ENCODE measurements around the gene RBP4.
"Not testable (repeated sequence)": the region's sequence is repeated elsewhere in the genome, so short reads cannot be mapped to it uniquely, and the experiment has no call there.

RBP4 gene

GRCh38 chr10:93565446-93565845 is 35.6 kb downstream of the RBP4 start:
- no peak for DNase-seq

GRCh38 chr10:93560541-93560940 is 40.5 kb downstream of the RBP4 start:
- no peak for DNase-seq

GRCh38 chr10:93559490-93559889 is 41.5 kb downstream of the RBP4 start:
- DNase-seq = no peak

- peak; percentile 22 for DNase-seq
Observed at GRCh38 chr10:93554760-93555432, 46.1 kb downstream of the RBP4 start.

GRCh38 chr10:93554316-93554663 is 46.7 kb downstream of the RBP4 start:
- no peak for DNase-seq

DNA sequence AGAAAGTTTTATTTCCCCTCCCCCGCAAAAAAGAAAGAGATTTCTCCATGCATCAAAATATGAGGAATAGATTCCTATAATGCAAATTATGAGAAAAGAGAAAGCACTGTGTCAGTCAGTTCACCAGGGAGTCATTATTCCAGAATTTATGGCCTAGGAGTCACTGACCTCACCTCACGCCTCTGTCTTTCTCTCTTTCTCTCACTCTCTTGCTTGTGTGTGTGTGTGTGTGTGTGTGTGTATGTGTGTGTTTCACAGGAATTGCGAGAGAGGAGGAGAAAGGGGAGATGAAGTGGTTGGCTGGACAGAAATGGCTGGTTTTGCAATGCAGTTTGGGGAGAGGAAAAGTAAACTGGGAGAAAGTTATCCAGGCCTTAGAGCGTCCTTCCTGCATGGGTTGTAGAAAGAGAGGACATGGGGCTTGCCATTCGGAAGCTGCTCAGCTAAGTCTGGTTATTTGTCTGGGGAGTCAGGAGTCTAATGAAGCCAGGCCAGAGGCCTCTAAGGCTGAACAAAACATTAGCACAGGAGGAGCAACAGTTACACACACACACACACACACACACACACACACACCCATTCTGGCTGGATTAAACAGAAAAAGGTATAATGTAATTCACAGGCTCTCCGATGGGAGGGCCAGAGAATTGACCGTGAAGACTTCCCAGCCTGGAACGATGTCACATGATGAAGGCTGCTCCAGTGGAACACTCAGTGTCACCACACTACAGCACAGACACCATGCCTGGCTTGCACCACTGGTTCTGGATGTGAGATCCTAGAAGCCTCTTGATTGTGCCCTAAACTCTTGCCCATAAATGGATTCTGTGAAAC is 47.3 kb downstream of the RBP4 start:
- DNase-seq = no peak

DNA sequence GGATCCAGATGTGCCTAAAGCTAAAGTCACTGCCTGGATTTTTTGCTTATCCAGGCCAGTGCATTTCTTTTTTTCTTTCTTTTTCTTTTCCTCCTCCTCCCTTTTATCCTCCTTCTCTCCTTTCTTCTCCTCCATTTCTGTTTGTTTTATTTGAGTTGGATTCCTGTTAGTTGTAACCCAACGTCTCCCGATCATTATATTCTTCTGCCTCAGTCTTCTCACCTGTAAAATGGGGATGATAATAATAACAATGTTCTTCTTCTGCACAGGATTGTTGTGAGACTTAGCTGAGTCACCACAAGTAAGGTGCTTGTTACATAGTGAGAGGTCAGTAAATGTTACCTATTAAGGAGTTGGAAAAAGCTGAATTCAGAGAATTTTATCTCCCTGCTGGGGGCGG is 48.3 kb downstream of the RBP4 start:
- DNase-seq = no peak

DNA sequence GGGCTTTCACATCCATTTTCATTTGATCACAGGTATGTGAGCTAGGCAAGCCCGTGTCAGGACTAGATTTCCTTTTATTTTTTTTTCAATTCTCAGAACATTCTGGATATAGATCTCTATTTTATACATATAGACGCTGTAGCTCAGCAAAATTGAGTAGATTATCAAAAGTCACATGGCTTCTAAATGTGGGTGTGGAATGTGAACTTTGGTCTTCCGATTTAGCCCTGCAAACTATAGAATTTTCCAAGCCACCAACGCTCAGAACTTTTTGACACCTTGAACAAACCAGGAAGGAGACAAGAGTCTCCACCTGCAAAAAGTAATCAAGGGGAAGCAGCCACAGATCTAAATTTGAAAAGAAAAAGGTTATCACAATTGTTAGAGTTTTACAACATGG is 50.4 kb downstream of the RBP4 start:
- no peak for DNase-seq

- DNase-seq = no peak
Observed at GRCh38 chr10:93548376-93549071, 52.5 kb downstream of the RBP4 start.

- no peak for DNase-seq
Observed at GRCh38 chr10:93547522-93547921, 53.5 kb downstream of the RBP4 start.

- not testable (repeated sequence) for DNase-seq
Observed at GRCh38 chr10:93546995-93547394, 54.0 kb downstream of the RBP4 start.

DNA sequence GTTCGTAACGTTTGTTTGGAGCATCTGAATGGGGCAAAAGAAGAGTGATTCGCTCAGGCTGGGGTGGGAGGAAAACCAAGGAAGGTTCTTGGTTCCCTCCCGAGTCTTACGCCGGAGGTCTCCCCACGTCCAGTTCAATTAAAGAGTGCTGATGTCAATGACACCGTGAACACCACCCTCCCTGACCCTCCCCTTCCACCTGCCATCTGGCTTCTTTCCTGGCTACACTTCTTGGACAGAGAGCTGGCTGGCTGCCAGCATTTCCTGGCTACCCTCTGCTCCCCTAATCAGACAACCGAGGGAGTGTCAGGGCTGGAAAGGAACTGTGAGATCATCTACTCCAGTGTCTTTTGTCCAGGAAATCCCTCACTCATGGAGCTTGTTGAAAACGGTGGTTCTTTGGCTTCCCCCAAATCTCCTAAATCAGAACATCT is 58.7 kb downstream of the RBP4 start:
- DNase-seq = peak; percentile 63
